ENCODE results near the gene KRT15.

The KRT15 gene

DNA sequence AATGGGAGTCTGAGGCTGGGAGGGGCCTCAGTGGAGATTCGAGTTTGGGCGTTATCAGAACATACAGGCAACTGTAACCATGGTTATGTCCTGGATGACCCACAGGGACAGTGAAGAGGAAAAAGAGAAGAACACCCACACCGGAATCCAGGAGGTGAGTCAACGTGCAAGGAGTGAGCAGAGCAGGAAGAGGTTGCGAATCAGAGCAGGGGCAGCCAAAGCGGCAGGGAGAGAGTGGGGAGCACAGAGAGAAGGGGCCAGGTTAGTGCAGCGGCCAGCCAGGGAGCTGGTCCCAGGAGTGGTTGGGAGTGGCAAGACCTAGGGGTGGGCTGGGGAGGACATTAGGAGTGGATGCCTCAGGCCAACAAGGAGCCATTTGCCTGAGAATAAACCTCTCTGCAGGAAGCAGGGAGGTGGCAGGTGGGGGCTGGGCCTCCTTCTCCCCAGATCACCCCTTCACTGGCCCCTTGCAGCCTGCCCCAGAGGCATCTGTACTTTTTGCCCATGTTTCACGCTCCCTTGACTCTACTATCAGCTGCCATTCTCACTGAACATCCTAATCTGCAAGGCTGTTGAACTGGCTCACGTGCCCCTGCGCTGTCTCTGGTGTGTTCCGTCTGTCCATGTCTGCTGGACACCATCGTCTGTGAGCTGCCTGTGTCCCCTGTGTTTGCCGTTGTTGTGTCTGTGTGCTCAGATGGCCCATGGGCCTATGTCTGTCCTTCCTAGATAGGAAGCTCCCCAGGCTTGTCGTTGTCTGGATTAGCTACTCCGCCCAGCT, 18.4 kb downstream of the KRT15 start:
- DNase-seq = no peak

DNA sequence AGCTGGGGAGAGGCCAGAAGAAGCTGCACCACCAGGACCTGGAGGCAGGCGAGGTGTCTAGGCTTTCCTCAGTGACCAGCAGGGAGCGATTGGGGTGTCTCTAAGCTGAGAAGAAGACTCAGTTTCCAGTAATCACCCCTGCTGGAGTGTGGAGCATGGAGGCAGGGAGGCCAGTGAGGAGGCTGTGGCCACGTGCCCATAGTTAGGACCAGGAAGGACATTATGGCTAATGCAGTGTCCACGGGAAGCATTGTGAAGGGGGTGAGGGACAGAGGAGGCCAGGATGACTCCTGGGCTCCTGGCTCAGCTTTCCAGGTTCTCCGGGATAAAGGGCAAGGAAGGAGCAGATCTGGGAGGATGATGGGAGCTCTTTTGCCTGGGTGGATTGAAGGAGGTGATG, 19.0 kb downstream of the KRT15 start:
- no peak for DNase-seq

DNA sequence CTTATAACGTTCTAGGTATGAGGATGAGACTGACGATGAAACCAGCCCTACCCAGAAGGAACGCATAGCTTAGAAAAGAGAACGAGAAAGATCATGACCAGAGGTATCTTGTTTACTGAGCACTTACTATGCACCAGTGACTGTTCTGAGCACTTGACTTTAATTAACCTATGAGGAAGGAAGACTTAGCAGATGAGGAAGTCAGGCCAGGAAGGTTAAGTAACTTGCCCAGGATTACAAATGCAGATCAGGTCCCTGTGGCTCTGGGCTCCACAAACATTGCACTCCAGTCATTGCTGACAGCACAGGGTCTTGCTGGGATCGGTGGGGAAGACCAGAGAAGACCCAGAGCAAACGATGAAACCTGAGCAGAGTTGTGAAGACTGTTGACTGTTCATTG, 20.4 kb downstream of the KRT15 start:
- no peak for DNase-seq

DNA sequence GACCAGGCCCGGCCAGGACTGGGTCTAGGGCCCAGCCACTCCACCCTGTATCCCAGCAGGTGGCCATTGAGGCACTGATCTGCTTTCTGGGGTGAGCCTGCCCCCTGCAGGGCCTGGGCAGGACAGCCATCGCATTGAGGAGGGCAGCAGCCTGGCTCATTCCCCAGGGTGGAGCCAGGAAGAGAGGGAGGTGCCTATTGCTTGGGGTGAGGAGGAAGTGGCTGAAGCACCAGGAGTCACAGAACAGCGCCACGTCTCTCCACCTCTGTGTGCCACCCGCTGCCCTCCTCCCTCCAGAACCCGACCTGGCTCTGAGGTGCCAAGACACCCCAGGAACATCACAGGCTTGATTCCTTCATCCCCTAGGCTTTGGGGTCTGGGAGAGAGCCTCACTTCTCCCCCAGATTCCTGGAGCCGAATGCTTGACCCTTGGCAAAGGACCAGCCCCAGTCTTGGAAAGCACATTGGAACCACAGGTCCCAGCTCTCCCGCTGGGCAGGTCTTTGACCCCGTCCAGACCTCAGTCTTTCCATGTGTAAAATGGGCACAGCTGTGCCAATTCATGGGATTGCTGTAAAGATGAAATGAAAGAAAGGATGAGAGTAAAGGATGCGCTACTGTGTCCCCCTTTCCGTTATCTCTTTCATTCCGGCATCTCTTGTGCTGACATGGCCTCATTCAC, 21.7 kb downstream of the KRT15 start:
- DNase-seq = no peak

DNA sequence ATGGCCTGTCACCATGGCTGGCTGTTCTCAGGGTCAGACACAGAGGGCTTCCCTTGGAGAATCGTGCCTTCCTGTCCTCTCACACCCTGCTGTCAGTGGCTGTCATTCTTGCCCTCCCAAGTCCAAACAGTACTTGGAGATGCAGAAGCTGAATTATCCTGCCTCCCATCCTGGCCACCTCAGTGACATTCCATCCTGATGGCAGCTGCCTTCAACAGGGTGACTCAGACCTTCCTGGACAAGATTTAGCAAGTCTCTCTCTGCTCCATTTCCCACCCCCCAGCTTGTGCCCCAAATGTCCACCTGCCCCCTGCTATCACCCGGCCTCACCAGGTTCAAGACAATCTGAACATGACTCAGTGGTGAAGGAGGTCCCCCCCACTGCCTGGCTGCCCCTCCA, 24.2 kb downstream of the KRT15 start:
- DNase-seq = no peak

DNA sequence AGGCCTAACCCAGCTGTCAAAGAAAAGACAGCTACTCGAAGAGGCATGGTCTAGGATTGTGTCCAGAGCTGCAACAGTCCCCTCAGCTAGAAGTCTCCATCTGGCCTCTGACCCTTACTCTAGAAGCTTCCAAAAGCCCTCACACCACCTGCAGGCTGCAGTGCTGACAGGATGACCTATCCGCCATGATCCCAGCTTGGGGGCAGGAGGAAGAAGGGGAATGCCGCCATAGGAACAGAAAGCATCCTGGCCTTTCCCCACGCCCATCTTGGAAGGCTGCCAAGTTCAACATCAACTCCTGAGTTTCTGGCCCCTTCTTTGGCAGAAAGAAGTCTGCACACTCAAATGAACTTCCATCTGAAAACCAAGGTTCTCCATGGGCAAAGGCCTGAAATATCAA, 25.9 kb downstream of the KRT15 start:
- peak; percentile 64 for DNase-seq

DNA sequence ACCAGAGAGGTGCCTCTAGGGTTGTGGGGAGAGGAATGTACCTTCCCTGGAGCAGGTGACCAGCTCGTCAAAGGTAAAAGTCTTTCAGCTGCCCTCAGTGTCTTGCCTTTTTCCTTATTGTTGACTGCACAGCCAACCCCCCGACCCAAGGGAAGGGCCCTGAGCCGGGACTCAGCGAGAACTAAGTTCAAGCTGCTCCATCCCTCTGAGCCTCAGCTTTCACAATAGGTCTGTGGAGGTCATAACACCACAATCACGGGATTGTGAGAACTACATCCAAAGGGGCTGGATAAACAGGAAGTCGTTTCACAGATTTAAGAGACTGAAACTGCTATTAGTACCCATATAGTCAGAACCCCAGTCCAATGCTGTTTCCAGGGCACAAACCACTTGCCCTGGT, 26.3 kb downstream of the KRT15 start:
- DNase-seq = no peak

DNA sequence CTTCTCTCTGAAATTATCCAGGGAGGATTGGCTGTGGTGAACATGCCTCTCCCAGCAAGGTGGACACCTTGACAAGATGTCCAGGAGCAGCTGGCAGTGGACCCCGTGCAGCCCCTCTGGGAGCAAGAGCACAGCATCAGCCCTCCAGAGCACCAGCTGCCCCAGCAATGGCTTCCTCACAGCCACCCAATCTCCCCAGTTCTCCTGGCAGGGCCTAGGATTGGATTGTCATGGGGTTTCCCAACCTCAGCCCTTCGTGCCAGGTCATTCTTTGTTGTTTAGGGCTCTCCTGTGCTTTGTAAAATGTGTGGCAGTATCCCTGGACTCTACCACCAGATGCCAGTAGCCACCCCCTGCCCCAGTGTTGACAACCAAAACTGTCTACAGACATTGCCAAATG, 27.2 kb downstream of the KRT15 start:
- no peak for DNase-seq

DNA sequence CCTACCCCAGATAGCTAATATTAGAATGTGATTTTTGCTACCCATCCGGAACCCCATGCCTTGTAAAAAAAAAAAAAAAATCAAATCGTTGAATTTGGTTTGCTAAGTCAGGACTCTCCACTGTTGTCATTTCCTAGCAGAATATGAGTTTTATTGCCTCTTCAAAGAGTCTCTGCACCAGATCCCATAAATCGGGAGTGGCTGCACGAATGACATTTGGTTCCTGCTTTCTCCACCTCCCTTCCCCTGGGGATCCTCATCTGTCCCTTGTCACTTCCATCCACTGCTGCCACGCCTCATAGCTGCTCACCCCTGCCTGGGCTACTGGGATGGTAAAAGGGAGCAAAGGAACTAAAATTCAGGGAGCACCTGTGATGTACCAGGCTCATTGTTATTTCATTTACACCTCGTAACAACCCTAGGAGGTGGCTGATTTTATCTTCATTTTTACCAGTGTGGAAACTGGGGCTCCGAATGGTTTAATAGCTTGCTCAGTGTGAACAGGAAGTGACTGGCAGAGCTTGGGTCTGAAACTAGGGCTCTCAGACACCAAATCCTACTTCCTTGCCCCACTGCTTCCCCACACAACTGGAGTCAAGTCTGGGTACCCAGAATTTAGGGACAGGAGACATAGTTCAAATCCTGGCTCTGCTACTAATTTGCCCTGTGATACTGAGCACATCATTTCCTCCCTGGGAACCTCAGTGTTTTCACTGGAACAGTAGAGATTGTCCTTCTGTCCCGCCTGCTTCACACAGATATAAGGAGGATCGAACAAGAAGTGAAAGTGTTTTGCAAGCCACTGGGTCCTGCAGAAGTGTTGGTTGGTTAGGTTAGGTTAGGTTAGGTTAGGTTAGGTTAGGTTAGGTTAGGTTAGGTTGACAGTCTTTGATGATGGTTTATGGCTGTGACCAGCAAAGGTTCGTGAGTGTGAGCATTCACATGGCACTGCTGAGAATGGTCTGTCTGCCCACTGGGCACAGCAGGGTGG, 28.4 kb downstream of the KRT15 start:
- no peak for DNase-seq

DNA sequence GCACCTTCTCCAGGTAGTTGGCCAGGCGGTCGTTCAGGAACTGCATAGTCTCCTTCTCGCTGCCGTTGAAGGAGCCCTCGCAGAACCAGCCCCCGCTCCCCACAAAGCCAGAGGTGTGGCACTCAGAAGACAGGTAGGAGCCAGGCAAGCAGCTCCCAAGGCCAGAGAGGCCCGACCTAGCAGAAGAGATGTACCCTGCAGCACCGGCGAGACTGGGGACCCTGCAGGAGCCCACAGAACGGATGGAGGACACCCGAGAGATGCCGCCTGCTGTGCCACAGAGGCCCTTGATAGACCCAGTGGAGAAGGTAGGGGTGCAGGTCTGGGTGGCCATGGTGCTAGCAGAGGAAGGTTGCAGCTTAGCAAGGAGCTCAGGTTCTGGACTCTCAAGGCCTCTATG, 29.2 kb downstream of the KRT15 start, which contains the start of gene KRT36:
KRT36 (minus strand) TSS at position 380 of the 400 bp plus-strand sequence; CDS start at position 334, 46 bp downstream.
- DNase-seq = no peak

DNA sequence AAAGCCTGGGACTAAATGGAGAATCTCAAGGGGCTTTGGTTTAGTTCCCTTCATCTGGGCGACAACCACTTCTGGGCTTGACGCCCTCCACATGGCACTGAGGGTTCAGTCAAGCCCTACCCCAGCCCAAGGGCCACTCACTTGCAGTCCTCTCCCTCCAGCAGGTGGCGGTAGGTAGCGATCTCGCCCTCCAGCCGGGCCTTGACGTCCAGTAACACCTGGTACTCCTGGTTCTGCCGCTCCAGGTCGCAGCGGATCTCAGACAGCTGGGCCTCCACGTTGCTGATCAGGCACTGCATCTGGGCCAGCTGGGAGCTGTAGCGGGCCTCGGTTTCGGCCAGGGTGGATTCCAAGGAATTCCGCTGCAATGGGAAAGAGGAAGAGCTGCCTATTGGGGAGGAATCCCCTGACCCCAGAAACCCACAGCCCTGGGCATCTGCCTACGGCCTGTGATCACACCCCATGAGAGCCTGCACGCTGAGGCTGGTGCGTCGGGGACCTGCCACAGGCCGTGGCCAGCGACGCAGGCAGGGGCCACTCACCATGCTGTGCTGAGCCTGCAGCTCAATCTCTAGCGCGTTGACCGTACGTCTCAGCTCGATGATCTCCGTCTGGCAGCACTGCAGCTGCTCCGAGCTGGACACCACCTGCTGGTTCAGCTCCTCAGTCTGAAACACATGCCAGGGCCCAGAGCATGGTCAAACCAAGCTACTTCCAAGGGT, 31.7 kb downstream of the KRT15 start:
- no peak for DNase-seq

DNA sequence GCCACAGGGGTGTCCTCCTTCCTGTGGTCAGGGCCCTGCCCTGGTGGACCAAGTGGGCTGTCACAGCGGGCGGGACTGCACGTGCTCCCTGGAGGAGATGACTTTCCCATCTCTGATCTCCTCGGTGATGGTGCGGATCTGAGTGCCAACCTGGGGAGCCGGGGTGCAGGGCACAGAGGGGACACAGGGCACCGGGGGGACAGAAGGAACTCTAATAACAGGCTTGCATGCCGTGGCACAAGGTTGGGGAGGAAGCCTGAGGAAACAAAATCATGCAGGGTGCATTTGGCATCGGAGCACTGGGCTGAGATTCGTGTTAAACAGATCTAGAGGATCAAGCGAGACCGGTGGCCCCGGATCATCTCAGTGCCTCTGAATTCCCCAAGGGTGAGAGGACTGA, 32.4 kb downstream of the KRT15 start:
- DNase-seq = no peak

DNA sequence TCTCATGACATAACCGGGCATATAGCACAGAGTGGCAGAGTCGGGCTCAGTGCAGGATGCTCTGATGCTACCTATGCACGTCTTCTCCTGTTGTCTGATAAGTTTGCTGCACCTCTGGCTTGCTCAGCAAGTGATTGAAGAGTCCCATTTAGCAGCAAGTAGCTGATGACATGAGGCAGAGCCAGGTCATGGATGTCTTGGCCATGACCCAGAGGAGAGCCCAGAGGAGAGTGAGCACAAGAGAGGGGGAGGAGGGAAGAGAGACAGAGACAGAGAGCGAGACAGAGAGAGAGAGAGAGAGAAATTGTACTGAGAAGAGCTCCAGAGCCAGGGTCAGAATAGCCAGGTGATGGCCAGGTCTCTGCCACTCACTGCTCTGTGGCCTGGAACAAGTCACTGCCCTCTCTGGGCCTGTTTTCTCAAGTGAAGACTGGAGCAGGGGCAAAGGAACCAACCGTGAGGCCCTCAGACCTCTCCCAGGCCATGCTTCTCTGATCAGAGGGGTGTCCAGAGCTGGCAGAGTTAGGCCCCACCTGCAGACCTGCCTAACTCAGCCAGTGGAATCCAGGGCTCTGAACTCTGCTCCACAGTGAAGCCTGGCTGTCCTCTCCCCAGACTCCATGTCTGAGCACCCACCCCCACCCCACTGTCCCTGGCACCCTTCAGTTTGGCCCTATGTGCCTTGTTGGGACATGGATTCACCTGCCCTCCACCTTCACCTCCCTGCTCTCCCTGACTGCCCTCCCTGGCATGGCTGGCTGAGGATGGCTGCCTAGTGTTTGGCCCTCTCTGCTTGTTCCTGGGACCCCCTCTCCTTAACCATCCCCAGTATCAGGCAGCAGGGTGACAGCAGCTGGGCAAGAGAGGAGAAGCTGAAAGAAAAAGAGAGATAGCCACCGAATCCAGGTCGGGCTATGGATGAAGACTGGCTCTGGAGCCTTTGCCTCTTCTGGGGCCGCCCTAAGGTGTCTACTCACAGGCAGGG, 33.5 kb downstream of the KRT15 start:
- DNase-seq = no peak

DNA sequence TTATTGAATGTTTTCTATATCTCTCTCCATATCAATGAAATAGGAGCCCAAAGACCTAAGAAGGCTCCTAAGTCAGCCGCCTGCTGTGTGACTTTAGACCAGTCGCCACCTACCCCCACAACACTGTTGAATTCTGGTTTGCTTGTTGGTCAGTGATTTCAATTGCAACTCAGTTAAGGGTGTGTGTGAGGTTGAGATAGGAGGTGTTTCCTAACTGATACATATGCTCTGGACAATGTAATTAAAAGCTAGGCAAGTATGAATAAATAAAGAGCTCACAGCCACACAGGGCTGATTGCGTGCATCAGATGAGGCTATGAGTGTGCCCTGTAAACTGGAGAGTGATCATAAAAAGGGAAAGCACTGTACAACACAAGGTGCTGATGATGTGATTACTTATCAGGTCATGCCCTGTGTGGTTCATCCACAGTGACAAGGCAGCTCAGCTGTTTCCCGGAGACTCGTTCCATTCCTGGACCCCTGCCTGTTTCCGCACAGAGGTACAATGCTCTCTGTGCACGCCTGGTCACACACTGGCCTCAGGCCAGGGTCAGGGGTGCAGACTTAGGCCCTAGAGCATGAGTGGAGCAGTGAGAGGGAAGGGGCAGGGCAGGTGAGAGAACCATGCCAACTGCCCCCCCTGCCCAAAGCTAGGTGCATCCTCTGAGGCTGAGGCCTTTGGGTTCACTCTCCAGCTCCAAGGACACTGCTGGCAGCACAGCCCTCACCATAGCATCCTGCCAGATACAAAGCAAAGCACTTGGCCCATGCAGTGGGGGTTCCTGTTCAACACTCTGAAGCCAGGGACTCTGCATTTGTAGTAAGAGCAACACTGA, 34.5 kb downstream of the KRT15 start:
- DNase-seq = no peak

DNA sequence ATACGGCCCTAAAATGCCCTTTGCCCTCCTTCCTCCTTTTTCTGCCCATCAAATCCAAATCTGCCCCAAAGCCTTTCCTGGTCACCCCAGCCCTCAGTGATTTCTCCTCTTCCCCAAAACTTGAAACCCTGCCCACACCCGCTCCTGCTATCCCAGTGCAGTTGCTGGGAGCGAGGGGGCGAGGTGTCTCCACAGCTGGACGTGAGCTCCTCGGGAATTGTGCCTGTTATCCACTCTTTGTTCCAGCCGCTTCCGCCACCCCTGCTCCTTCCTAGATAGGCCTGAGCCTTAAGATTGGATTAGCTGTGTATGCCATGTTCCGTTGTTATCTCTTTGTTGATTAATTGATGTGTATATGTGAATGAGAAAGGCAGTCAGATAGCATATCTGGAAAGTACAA, 35.2 kb downstream of the KRT15 start:
- DNase-seq = no peak

DNA sequence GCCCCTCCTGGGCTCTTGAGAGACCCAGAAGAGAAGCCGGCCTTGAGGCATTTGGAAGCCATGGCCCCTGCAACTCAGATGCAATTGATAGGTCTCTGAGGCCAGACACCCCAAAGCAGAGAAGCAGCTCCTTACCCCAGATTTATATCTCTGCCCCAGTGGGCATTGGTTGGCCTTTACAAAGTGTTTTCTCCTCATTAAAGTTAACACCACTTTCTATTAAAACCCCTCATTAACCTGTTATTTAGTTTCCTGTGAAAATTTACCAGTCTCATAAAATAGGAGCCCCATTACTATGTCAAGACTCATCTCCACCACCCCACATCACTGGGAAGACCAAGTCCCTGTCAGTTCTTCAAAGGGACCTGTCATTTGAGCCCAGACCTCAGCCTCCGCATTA, 37.7 kb downstream of the KRT15 start, which contains the start of gene KRT35:
KRT35 (minus strand) TSS at position 116 of the 400 bp plus-strand sequence; CDS start at position 62, 54 bp downstream.
- DNase-seq = no peak

DNA sequence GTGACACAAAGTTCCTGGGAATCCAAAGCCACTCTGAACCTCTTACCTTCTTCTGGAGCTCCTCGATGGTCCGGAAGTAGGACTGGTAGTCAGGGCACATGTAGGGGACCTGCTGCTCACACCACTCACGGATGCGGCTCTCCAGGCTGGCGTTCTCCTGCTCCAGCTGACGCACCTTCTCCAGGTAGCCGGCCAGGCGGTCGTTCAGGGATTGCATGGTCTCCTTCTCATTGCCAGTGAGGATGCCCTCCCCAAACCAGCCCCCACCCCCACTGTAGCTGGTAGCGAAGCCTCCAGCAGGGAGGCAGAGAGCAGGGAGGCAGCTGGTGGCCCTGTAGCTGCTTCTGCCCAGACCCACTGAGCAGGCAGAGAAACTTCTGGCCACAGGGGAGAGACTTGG, 38.1 kb downstream of the KRT15 start:
- no peak for DNase-seq

DNA sequence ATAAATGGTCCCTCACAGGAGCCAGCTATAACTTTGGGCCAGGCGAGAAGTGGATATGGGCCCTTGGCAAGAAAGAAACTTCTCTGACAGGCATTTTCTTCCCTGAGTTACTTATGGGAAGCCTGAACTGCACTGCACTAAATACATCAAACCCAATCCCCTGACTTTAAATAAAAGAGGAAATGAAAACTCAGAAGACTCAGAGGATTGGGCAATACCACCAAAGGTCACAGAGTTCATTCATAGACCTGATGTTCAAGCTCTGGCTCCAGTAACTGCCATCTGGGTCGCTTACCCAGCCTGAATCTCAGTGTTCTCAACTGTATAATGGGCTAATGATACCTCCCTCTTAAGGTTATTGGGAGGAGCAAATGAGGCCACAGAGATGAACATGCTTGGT, 38.6 kb downstream of the KRT15 start:
- no peak for DNase-seq

DNA sequence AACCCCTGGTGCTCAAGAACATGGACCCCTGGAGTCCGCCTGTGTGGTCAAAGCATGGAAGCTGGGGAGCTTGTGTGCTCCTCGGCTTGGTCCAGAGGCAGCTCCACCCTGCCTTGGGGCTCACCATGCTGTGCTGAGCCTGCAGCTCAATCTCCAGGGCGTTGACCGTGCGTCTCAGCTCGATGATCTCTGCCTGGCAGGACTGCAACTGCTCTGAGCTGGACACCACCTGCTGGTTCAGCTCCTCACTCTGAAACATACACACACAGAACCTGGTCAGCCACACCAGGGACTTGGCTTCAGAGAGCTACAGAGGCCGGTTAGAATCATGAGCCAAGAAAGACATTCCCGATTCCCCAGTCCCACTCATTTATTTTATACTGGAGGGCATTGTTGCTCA, 40.5 kb downstream of the KRT15 start:
- DNase-seq = no peak
